ENCODE results near the gene ZNF728. TPM values are rescaled to one million over a fixed set of nuclear protein-coding genes. Genes with fewer than 3 reads are reported as not detected.

ZNF728 gene
- total RNA-seq, 1 experiment from 2014 or later = not detected

Other genes starting within 250 kb of the ZNF728 start
- gene ZNF99, start 219.0 kb downstream of the ZNF728 start, total RNA-seq (2014; rRNA removed; shearing (Covaris generic)) = not detected in 2 replicates
- not detected in 2 replicates for gene ZNF723, start 170.9 kb downstream of the ZNF728 start, total RNA-seq (2014; rRNA removed; shearing (Covaris generic))
- 19.6 and 24.9 TPM in 2 replicates for gene ZNF730, start 113.8 kb upstream of the ZNF728 start, total RNA-seq (2014; rRNA removed; shearing (Covaris generic))
- gene ZNF724, start 247.2 kb upstream of the ZNF728 start, total RNA-seq (2014; rRNA removed; shearing (Covaris generic)) = 38.5 and 43.8 TPM in 2 replicates

Measured in SJCRH30 (cell line).